Heart left ventricle (tissue), 16 donors: Measurements from ENCODE around the gene PRDX5. TPM values are rescaled to one million over a fixed set of nuclear protein-coding genes. Genes with fewer than 3 reads are reported as not detected.

Experiments used
- ATAC-seq, 4 donors: fragments of 200-7000 bp; cut with Tn5 transposase; one replicate each; pipeline ENCODE4 v1.9.1; 2020 to 2022; ENCODE audit warnings: moderate library complexity in 4 of 4, mild to moderate bottlenecking in 3 of 4, moderate number of reproducible peaks in 1 of 4
- DNase-seq, 5 donors: peaks; one replicate each; pipeline ENCODE4 v3.0.0-alpha.2; 2020
- H3K27ac ChIP-seq, 12 donors: fragments of 200-600 bp; sonication (generic) in 4 of 12; one replicate each; pipeline versions ENCODE4 v1.5.0 to v1.8.0; 2016 to 2022; ENCODE audit warnings: mild to moderate bottlenecking in 2 of 12
- H3K27me3 ChIP-seq, 9 donors: fragments of 200-600 bp; sonication (generic) in 2 of 9; one replicate each; pipeline versions ENCODE4 v1.5.1 to v1.8.0; 2016 to 2022; ENCODE audit warnings: mild to moderate bottlenecking in 3 of 9
- H3K36me3 ChIP-seq, 9 donors: fragments of 200-600 bp; sonication (generic) in 2 of 9; one replicate each; pipeline versions ENCODE4 v1.5.0 to v1.8.0; 2018 to 2022; ENCODE audit warnings: mild to moderate bottlenecking in 2 of 9
- H3K4me1 ChIP-seq, 12 donors: fragments of 200-600 bp; sonication (generic) in 4 of 12; one replicate each; pipeline versions ENCODE4 v1.5.0 to v1.8.0; 2016 to 2022; ENCODE audit warnings: mild to moderate bottlenecking in 3 of 12
- H3K4me3 ChIP-seq, 12 donors: fragments of 200-600 bp; sonication (generic) in 4 of 12; one replicate each; pipeline versions ENCODE4 v1.5.0 to v1.8.0; 2017 to 2022; ENCODE audit warnings: mild to moderate bottlenecking in 9 of 12, moderate library complexity in 4 of 12
- H3K9me3 ChIP-seq, 12 donors: fragments of 200-600 bp; sonication (generic) in 4 of 12; one replicate each; pipeline versions ENCODE4 v1.5.0 to v1.8.0; 2016 to 2022; ENCODE audit warnings: mild to moderate bottlenecking in 1 of 12
- POLR2A ChIP-seq, 2 donors: fragments of 450-650 bp; IDR thresholded peaks; one replicate each; pipeline ENCODE4 v1.6.1; 2017; ENCODE audit warnings: antibody characterized with exemption in 2 of 2, mild to moderate bottlenecking in 2 of 2, moderate library complexity in 2 of 2
- WGBS, 4 donors: extraction: QIAGEN DNeasy Blood & Tissue Kit in 2 of 4; methylation state at CpG; one replicate each; pipeline versions ENCODE4 v1.1.5 to v1.1.7; 2013 to 2018; 5-methylcytosine and 5-hydroxymethylcytosine counted together
- intact Hi-C, 10 donors: fragments of 100-400 bp; cut with DNase I; formaldehyde crosslinking; loops; one replicate each; pipeline versions ENCODE4 v1.11.1 to v1.14.2; 2022
- polyA plus RNA-seq, 2 donors: library from polyadenylated mRNA; stranded (reverse); fragments of 200-250 nt; gene quantifications; one replicate each; pipeline ENCODE4 v1.2.3, GENCODE V29; 2013
- total RNA-seq, 9 donors: library from RNA; depleted of rRNA in 2 of 9; stranded (reverse); fragments of >200 nt in 2 of 9; fragmentation: NEBNext Ultra II Directional in 3 of 9; extraction: Animal tissue kit (Norgen Biotek cat#: 25700) in 3 of 9; gene quantifications; one replicate each; pipeline versions ENCODE4 v1.1.0 to v1.2.4, GENCODE V29; 2016 to 2023
- TF ChIP-seq, protein P1 (sequence below), 12 donors: fragments of 200-600 bp; sonication (generic) in 4 of 12; IDR thresholded peaks; one replicate each; pipeline versions ENCODE4 v1.5.0 to v1.8.0; 2018 to 2022; ENCODE audit warnings: antibody characterized with exemption in 12 of 12, mild to moderate bottlenecking in 5 of 12
- donor health status: ischemic (EF 13 %, LVEDD 7.1; RV severe dilation, severe dysfunction).
- donor health status: healthy with polysubstance abuse.
- donor health status: DM: no; HTN: yes; CAD: no.
- donor health status: DM: no; HTN: no; CAD: no.
- donor health status: ischemic (EF 25% LVEDD 6.9; RV normal size, moderate dysfunction).
- donor health status: ischemic (EF 25% LVEDD 5.7; RV mildly dilated, moderate dysfunction).
- donor health status: healthy.
- donor health status: DM: yes; HTN: yes; CAD: no.
- donor health status: ischemic (EF 35%, LVEDD 5.7; RV mildly dilated, moderate dysfunction).
- donor health status: nonischemic (EF 11% LVEDD 7.7; RV severe dilation, severe dysfunction).
- donor health status: DM: yes; HTN: yes; CAD: no.
- donor health status: PGD.
- donor health status: ischemic (EF 29% LVEDD 5.4; RV normal size, mild dysfunction).
- donor health status: nonischemic (EF 23%, LVEDD 6.1; RV moderate dilation, normal function).

PRDX5 gene
- total and polyA plus RNA-seq, 11 donors = 220 to 882 (median 294) TPM

DNA sequence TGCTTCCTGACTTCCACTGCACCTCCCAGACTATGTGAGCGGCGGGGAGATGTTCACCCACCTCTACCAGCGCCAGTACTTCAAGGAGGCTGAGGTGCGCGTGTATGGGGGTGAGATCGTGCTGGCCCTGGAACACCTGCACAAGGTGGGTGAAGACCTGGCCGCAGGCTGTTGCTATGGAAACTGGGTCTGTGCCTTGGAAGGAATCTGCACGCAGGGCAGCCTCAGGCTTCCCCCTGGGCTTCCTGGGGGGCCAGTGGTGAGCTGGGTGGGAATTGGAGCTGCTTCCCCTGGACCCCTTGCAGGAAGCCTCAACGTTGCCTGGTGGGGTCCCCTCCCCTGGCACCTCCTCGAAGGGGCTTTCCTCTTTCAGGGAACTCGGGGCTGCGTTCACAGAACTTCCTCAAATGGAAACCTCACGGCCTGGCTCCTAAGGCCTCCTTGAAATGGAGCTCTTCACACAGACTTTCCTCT is 42.6 kb downstream of the PRDX5 start:
- peaks cover 0 to 51% (median 48%) of the 10 kb centered on the region in 9 donors for H3K36me3 ChIP-seq
- intact Hi-C loops = no loop called here

DNA sequence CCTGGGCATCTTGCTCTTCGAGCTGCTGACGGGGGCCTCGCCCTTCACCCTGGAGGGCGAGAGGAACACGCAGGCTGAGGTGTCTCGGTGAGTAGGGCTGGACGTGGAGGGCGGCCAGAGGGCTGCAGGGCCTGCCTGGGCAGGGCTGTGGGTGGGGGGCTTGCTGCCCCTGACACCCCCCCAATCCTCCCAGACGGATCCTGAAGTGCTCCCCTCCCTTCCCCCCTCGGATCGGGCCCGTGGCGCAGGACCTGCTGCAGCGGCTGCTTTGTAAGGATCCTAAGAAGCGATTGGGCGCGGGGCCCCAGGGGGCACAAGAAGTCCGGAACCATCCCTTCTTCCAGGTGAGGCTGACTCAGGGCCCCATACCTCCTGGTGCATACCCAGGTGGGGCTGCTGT is 43.7 kb downstream of the PRDX5 start:
- ATAC-seq (no peak), DNase-seq (no peak)
- no peaks in the 10 kb centered on the region for H3K9me3 ChIP-seq
- TF ChIP-seq POLR2A (IDR thresholded peaks at IDR 0.05) = no peak
- TF ChIP-seq, protein P1, sequence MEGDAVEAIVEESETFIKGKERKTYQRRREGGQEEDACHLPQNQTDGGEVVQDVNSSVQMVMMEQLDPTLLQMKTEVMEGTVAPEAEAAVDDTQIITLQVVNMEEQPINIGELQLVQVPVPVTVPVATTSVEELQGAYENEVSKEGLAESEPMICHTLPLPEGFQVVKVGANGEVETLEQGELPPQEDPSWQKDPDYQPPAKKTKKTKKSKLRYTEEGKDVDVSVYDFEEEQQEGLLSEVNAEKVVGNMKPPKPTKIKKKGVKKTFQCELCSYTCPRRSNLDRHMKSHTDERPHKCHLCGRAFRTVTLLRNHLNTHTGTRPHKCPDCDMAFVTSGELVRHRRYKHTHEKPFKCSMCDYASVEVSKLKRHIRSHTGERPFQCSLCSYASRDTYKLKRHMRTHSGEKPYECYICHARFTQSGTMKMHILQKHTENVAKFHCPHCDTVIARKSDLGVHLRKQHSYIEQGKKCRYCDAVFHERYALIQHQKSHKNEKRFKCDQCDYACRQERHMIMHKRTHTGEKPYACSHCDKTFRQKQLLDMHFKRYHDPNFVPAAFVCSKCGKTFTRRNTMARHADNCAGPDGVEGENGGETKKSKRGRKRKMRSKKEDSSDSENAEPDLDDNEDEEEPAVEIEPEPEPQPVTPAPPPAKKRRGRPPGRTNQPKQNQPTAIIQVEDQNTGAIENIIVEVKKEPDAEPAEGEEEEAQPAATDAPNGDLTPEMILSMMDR (IDR thresholded peaks at IDR 0.05) = no peak
- 90 to 93% (median 91%) methylated on average over 9 to 18 of the region's 18 CpGs for WGBS, 4 donors
- H3K27me3 ChIP-seq = no peaks in the 10 kb centered on the region
- H3K27ac ChIP-seq = no peak overlapping the region
- H3K36me3 ChIP-seq = peaks cover 2 to 63% (median 60%) of the 10 kb centered on the region in 9 donors
- H3K4me3 ChIP-seq = no peak overlapping the region
- intact Hi-C loops = no loop called here
- H3K4me1 ChIP-seq = peaks cover 3 to 36% (median 21%) of the 10 kb centered on the region in 12 donors

More for the DNA sequence above, 42.6 kb downstream of the PRDX5 start:
- H3K27me3 ChIP-seq = no peaks in the 10 kb centered on the region
- ATAC-seq (no peak), DNase-seq (no peak)
- no peaks in the 10 kb centered on the region for H3K9me3 ChIP-seq
- H3K4me3 ChIP-seq = peak overlapping the region in 5 of 12 donors; percentile 6 to 94 (median 82)
- H3K4me1 ChIP-seq = peaks cover 3 to 41% (median 25%) of the 10 kb centered on the region in 12 donors
- WGBS, 4 donors = 74 to 81% (median 75%) methylated on average over 11 to 13 of the region's 13 CpGs
- H3K27ac ChIP-seq = peak overlapping the region in 1 of 12 donors; percentile 27
- TF ChIP-seq POLR2A (IDR thresholded peaks at IDR 0.05) = no peak
- TF ChIP-seq, protein P1 (IDR thresholded peaks at IDR 0.05) = no peak

DNA sequence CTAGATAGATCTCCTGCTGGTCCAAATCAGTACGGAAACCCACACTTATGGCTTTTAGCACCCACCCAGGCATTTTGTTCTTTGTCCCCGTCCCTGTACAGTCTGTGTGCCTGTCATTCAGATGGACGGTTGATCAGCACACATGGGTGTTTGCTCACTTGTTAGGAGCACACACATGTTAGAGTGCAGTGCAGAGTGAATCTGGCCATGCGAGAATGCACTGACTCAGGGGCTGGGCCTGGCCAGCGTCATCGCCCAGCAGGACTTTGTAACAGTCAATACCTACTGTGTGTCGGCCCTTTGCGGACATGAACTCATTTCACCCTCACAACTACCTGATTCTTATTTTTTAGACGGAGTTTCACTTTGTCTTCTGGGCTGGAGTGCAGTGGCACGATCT is 44.4 kb downstream of the PRDX5 start:
- peaks cover 2 to 70% (median 67%) of the 10 kb centered on the region in 9 donors for H3K36me3 ChIP-seq
- 93 to 95% (median 94%) methylated on average over 10 of the region's 10 CpGs for WGBS, 4 donors

DNA sequence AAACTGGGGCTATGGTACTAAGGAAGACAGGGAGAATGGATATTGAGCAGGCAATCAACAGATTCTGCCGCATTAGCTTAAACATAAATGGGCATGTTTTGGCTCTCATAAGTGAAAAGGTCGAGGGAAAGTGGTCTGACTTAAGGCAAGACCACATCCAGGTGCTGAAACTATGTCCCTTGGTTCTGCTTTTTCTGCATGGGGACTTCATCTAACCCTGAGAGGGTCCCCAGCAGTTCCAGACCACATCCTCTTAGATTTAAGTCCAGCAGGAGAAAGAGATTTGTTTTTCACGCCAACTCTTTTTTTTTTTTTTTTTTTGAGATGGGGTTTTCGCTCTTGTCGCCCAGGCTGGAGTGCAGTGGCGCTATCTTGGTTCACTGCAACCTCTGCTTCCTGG is 46.5 kb downstream of the PRDX5 start:
- Histone ChIP-seq H3K27ac (no peak overlapping the region), H3K4me1 (peaks cover 0 to 17% (median 8%) of the 10 kb centered on the region in 12 donors), H3K27me3 (no peaks in the 10 kb centered on the region), H3K36me3 (peaks cover 2 to 87% (median 85%) of the 10 kb centered on the region in 9 donors), H3K4me3 (no peak overlapping the region), H3K9me3 (no peaks in the 10 kb centered on the region)
- intact Hi-C loops = no loop called here
- no peak for DNase-seq
- 92 to 98% (median 94%) methylated on average over 6 of the region's 6 CpGs for WGBS, 4 donors
- TF ChIP-seq, protein P1 (IDR thresholded peaks at IDR 0.05) = no peak
- no peak for TF ChIP-seq POLR2A (IDR thresholded peaks at IDR 0.05)
- no peak for ATAC-seq

More for the DNA sequence above, 44.4 kb downstream of the PRDX5 start:
- Histone ChIP-seq H3K27ac (no peak overlapping the region), H3K27me3 (no peaks in the 10 kb centered on the region), H3K9me3 (no peaks in the 10 kb centered on the region), H3K4me3 (no peak overlapping the region), H3K4me1 (peaks cover 3 to 34% (median 21%) of the 10 kb centered on the region in 12 donors)
- no peak for ATAC-seq
- intact Hi-C loops = no loop called here
- DNase-seq = no peak
- TF ChIP-seq POLR2A (IDR thresholded peaks at IDR 0.05) = no peak
- TF ChIP-seq, protein P1 (IDR thresholded peaks at IDR 0.05) = no peak
